Activated CD8-positive, alpha-beta memory T cell treated with anti-CD3 and anti-CD28 coated beads, Interleukin-2, amount 50 U/mL, for 48 hours (primary cell): ENCODE measurements around the gene NID2.

Source experiments
- DNase-seq: peaks from one replicate; pipeline ENCODE4 v3.0.0-alpha.2; 2020

Gene NID2

GRCh38 chr14:52068615-52069306 is at the start of gene NID2:
Gene NID2 (minus strand): TSS chr14:52069059. CDS start chr14:52068994, 65 bp downstream.
- peak; percentile 79 for DNase-seq

GRCh38 chr14:52117111-52117832 is 48.4 kb upstream of the NID2 start:
- DNase-seq, result no peak

- no peak for DNase-seq
Measured at GRCh38 chr14:52115286-52115685, 46.4 kb upstream of the NID2 start.

GRCh38 chr14:52112336-52113018 is 43.6 kb upstream of the NID2 start:
- no peak for DNase-seq

- no peak for DNase-seq
Measured at GRCh38 chr14:52111583-52111982, 42.7 kb upstream of the NID2 start.

- no peak for DNase-seq
Measured at GRCh38 chr14:52110441-52111086, 41.7 kb upstream of the NID2 start.

- no peak for DNase-seq
Measured at GRCh38 chr14:52108823-52109222, 40.0 kb upstream of the NID2 start.

DNA sequence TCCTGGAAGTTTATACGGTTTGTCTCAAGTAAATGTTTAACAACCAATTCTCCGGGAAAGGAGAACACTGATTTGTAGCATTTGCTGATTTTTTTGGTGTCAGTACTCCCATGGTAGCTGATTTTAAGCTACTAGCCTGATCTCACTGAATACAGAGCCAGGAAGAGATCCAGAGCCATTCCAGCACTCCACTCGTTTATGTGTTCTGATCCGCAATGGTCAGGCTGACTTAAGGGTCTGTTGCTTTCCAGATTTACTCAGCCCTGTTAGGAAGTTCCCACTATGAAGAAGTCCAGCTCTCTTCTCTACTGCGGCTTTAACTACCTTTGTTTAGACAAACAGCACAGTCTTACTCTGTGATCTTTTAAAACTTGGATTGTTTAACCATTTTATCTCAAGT is 38.0 kb upstream of the NID2 start:
- DNase-seq, result no peak

DNA sequence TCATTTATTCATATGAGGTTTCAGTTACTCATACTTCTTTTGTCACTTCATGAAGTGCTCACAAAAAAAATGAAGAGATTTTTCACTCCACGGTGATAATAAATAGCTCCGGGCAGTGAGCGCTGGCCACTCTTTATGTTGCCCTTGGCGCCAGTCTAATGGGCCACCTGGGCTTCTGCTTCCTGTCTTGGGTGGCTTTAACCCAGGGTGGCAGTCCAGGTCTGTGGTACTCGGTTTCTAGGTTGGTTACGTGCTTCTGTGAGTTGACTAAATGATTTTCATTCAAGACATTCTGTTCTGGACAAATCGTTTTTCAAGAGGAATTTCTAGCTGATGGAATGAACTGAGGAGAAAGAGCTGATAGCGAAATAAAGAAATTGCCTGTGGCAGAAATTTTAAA is 34.6 kb upstream of the NID2 start:
- no peak for DNase-seq

DNA sequence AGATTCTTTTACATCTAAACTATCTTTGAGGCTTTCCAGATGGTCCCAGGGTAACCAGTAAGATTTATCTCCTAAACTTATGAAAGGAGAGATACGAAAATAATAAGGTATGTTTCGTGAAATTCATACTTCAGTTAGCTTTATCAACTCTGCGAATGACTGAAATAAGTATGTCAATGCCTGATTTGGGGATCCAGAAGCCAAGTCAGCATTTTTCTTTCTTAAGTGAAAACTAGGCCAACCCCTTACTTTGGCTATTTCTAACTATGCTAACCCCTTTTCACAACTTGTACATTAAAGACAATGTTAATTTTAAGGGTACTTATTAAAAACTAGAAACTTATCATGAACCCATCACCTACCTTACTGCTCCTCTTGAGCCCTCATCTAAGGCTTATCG is 26.9 kb upstream of the NID2 start:
- no peak for DNase-seq

GRCh38 chr14:52095336-52095735 is 26.5 kb upstream of the NID2 start:
- DNase-seq, result no peak

- DNase-seq, result no peak
Measured at GRCh38 chr14:52094546-52095271, 25.9 kb upstream of the NID2 start.

DNA sequence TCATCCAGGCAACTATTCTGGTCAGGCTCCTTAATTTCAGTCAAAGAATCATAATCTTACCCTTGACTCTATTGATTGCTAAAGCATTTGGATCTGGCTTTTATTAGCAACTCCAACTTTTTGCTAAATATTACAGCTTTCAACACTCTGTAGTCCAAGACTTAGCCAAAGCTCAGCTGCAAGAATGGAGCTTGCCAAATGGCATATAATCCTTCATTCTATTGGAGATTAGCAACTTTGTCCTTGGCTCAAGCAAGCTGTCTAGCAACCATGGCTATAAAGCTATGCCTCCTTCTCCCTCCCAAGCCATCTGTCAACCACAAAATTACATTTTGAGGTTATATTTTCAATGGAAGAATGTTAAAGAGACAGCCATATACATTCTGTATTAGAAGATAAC is 23.1 kb upstream of the NID2 start:
- DNase-seq, result no peak

DNA sequence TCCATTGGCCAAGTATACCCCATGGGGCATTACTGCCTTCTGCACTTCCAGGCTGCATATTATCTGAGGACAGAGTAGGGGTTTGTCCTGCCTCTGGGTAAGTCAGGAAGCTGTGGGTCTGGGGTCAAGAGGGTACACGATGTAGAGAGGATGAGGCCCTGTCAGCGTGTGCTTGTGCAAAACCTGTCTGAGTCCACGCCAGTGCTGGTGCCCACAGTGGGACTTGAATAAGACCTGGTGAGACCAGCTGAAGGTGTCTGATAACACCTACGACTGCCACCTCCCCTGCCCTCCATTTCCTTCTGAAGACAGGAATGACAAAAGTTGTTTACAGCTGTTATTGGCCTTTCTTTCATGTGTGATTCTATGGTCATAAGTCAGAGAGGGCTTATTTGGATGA is 22.1 kb upstream of the NID2 start:
- DNase-seq, result no peak

DNA sequence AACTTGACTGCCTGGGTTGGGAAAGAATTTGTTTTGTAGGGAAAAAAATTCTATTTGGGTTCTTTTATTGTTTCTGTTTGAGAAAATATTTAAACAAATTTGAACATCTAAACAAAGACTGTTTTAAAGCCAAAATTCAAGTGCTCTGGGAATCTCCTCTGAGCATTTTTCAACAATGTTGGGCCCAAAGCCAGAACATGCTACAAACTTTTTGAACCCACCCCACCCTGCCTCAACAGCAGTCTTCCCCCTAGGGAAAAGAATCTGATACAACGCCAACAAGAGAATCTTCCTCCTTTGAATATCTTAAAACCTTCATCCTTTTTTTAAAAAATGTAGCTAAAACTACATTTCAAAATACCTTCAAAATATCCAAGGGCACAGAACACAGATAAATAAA is 20.4 kb upstream of the NID2 start:
- DNase-seq, result no peak

DNA sequence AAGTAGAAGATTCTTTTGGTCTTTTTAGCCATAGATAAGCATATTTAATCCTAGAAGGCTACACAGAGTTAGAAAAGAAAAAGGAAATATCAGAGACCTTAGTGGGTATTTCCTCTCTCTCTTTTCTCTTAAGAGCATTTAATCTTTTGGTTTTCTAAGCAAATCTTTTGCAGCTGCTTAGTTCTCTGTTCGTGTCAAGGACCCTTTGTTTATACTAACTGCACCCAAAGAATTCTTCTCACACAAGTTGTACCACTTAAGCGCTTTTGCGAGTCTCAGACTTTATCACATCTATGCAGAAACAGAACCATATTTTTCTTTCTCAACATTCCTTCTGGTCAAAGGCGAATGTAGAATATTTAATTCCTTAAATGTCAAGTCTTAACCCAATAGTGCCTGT is 17.9 kb upstream of the NID2 start:
- no peak for DNase-seq

DNA sequence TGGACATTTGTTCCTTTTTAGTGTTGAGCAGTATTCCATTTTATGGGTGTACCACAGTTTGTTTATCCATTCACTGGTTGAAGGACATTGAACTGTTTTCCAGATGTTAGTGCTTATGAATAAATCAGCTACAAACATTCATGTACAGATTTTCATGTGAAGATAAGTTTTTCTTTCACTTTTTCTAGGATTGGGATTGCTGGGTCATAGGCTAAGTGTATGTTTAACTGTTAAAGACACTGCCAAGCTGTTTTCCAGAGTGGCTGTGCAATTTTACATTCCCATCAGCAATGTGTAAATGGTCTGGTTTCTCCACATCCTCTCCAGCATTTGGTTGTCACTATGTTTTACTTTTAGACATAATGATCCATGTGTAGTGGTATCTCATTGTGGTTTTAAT is 14.0 kb upstream of the NID2 start:
- DNase-seq, result no peak

- no peak for DNase-seq
Measured at GRCh38 chr14:52081964-52082363, 13.1 kb upstream of the NID2 start.

DNA sequence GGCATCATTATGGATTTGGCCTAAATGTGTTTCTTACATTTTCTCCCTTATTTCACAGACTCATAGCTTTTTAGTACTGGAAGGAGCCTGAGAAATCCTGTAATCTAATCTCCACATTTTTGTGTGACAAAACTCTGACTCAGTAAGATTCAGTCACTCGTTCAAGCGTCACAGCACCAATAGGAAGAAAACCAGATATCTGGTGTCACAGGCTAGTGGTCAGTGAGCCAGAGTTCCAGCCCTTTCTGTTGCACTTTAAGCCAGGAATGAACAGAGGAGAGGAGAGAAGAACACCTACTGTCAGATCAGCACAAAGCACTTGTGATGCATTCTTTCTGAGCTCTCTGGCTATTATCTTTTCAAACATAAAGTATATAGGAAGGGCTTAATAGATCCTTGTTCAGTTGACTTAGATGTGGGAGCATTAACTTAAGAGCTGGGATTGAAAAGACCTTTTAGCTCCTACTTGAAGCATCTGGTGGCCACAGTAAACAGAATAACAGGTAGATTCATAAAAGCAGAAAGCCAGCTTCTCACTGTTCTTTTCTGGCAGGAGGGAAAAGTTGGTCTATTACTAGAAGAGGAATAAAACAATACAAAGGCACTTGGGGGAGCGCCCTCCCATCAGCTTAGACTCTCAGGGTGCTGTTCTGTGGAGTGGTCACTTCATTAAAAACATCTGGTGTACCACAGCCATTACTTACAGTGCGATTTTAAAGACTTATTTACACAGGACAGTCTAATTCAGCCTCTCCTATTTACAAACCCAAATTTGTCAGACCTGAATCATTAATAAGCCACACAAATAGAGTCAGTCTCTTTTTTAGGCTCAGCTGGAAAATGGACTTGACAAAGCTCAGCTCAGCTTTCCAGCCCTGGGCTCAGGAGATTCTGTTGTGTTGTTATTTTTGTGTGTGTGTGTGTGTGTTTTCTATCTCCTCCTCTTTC is 12.2 kb upstream of the NID2 start:
- DNase-seq, result no peak

- no peak for DNase-seq
Measured at GRCh38 chr14:52080158-52080800, 11.4 kb upstream of the NID2 start.
